Activated CD4-positive, alpha-beta memory T cell treated with anti-CD3 and anti-CD28 coated beads, Interleukin-2, amount 10 ng/mL, durations not matched to agents 7 days and 5 days (primary cell): ENCODE data around the gene EIPR1. TPM values are rescaled to one million over a fixed set of nuclear protein-coding genes. Genes with fewer than 3 reads are reported as not detected.

ENCODE experiments used
- CTCF ChIA-PET: fragments of 350-600 bp; sonication (Branson Sonifier 250); formaldehyde crosslinking; loops from one replicate; lab custom pipeline; 2021; ENCODE audit warnings: antibody characterized with exemption, inconsistent platforms; lab: Charles Lee
- POLR2A ChIA-PET: fragments of 350-600 bp; sonication (Branson Sonifier 250); formaldehyde crosslinking; loops from one replicate; lab custom pipeline; 2021; ENCODE audit warnings: antibody characterized with exemption; lab: Charles Lee
- DNase-seq: peaks from one replicate; pipeline ENCODE4 v3.0.0-alpha.2; 2020
- H3K27ac Mint-ChIP-seq: one replicate; pipeline ENCODE4 v1.8.0; 2021; ENCODE audit warnings: mild to moderate bottlenecking, mixed read lengths
- H3K27me3 Mint-ChIP-seq: one replicate; pipeline ENCODE4 v1.8.0; 2021; ENCODE audit warnings: mixed read lengths
- H3K36me3 Mint-ChIP-seq: one replicate; pipeline ENCODE4 v1.8.0; 2021; ENCODE audit warnings: low read depth, mixed read lengths
- H3K4me1 Mint-ChIP-seq: one replicate; pipeline ENCODE4 v1.8.0; 2021; ENCODE audit warnings: mixed read lengths
- H3K4me3 Mint-ChIP-seq: one replicate; pipeline ENCODE4 v1.8.0; 2021; ENCODE audit warnings: mild to moderate bottlenecking, mixed read lengths
- H3K9me3 Mint-ChIP-seq: one replicate; pipeline ENCODE4 v1.8.0; 2021; ENCODE audit warnings: mixed read lengths
- total RNA-seq, 2 experiments: library from RNA; stranded (reverse); gene quantifications; one replicate each; pipeline ENCODE4 v1.2.3, GENCODE V29; 2021

Gene EIPR1
- total RNA-seq, 2 experiments from 2014 or later, result 34.3 to 36.1 TPM

GRCh38 chr2:3266925-3267867, 110.4 kb downstream of the EIPR1 start:
- DNase-seq, result no peak
- ChIA-PET POLR2A (no interaction called here), CTCF (no interaction called here)
- no peak overlapping the region for H3K27ac Mint-ChIP-seq
- peaks cover 2% of the 10 kb centered on the region for H3K9me3 Mint-ChIP-seq
- no peaks in the 10 kb centered on the region for H3K4me1 Mint-ChIP-seq
- no peaks in the 10 kb centered on the region for H3K27me3 Mint-ChIP-seq
- H3K36me3 Mint-ChIP-seq, result peaks cover 16% of the 10 kb centered on the region
- no peak overlapping the region for H3K4me3 Mint-ChIP-seq

- no peak for DNase-seq
- ChIA-PET POLR2A (no interaction called here), CTCF (no interaction called here)
- no peaks in the 10 kb centered on the region for H3K9me3 Mint-ChIP-seq
- H3K27me3 Mint-ChIP-seq, result no peaks in the 10 kb centered on the region
- H3K36me3 Mint-ChIP-seq, result peaks cover 11% of the 10 kb centered on the region
- no peak overlapping the region for H3K27ac Mint-ChIP-seq
- no peak overlapping the region for H3K4me3 Mint-ChIP-seq
- no peaks in the 10 kb centered on the region for H3K4me1 Mint-ChIP-seq
Measured at GRCh38 chr2:3265981-3266924, 111.4 kb downstream of the EIPR1 start.

- Mint-ChIP-seq H3K27me3 (no peaks in the 10 kb centered on the region), H3K4me1 (no peaks in the 10 kb centered on the region), H3K4me3 (no peak overlapping the region), H3K27ac (no peak overlapping the region), H3K36me3 (peaks cover 9% of the 10 kb centered on the region), H3K9me3 (no peaks in the 10 kb centered on the region)
- ChIA-PET POLR2A (no interaction called here), CTCF (no interaction called here)
- no peak for DNase-seq
Measured at GRCh38 chr2:3265471-3265870, 112.1 kb downstream of the EIPR1 start.

GRCh38 chr2:3264010-3264744, 113.4 kb downstream of the EIPR1 start:
- H3K4me3 Mint-ChIP-seq, result no peak overlapping the region
- ChIA-PET CTCF (no interaction called here), POLR2A (no interaction called here)
- H3K9me3 Mint-ChIP-seq, result no peaks in the 10 kb centered on the region
- no peak for DNase-seq
- no peaks in the 10 kb centered on the region for H3K27me3 Mint-ChIP-seq
- H3K36me3 Mint-ChIP-seq, result peaks cover 9% of the 10 kb centered on the region
- no peak overlapping the region for H3K27ac Mint-ChIP-seq
- H3K4me1 Mint-ChIP-seq, result no peaks in the 10 kb centered on the region

GRCh38 chr2:3263487-3263886, 114.1 kb downstream of the EIPR1 start:
- POLR2A ChIA-PET, result no interaction called here

GRCh38 chr2:3262437-3263388, 114.9 kb downstream of the EIPR1 start:
- Mint-ChIP-seq H3K9me3 (no peaks in the 10 kb centered on the region), H3K27me3 (no peaks in the 10 kb centered on the region), H3K4me3 (no peak overlapping the region), H3K36me3 (peaks cover 10% of the 10 kb centered on the region), H3K4me1 (no peaks in the 10 kb centered on the region), H3K27ac (no peak overlapping the region)
- ChIA-PET POLR2A (no interaction called here), CTCF (no interaction called here)
- no peak for DNase-seq

More at GRCh38 chr2:3263487-3263886, 114.1 kb downstream of the EIPR1 start:
- no peak for DNase-seq
- CTCF ChIA-PET, result no interaction called here
- H3K4me1 Mint-ChIP-seq, result no peaks in the 10 kb centered on the region
- no peak overlapping the region for H3K27ac Mint-ChIP-seq
- H3K4me3 Mint-ChIP-seq, result no peak overlapping the region
- no peaks in the 10 kb centered on the region for H3K27me3 Mint-ChIP-seq
- no peaks in the 10 kb centered on the region for H3K9me3 Mint-ChIP-seq
- H3K36me3 Mint-ChIP-seq, result peaks cover 9% of the 10 kb centered on the region

GRCh38 chr2:3261511-3261910, 116.1 kb downstream of the EIPR1 start:
- Mint-ChIP-seq H3K27me3 (no peaks in the 10 kb centered on the region), H3K27ac (no peak overlapping the region), H3K9me3 (no peaks in the 10 kb centered on the region), H3K4me3 (no peak overlapping the region), H3K36me3 (peaks cover 16% of the 10 kb centered on the region), H3K4me1 (no peaks in the 10 kb centered on the region)
- ChIA-PET POLR2A (no interaction called here), CTCF (no interaction called here)
- DNase-seq, result no peak

GRCh38 chr2:3260959-3261358, 116.7 kb downstream of the EIPR1 start:
- no peak for DNase-seq
- POLR2A ChIA-PET, result no interaction called here
- peaks cover 16% of the 10 kb centered on the region for H3K36me3 Mint-ChIP-seq
- H3K9me3 Mint-ChIP-seq, result no peaks in the 10 kb centered on the region
- no peaks in the 10 kb centered on the region for H3K4me1 Mint-ChIP-seq
- CTCF ChIA-PET, result no interaction called here
- no peaks in the 10 kb centered on the region for H3K27me3 Mint-ChIP-seq
- H3K27ac Mint-ChIP-seq, result no peak overlapping the region
- no peak overlapping the region for H3K4me3 Mint-ChIP-seq

- Mint-ChIP-seq H3K36me3 (peaks cover 39% of the 10 kb centered on the region), H3K27me3 (no peaks in the 10 kb centered on the region), H3K9me3 (no peaks in the 10 kb centered on the region), H3K4me3 (no peak overlapping the region), H3K4me1 (no peaks in the 10 kb centered on the region), H3K27ac (no peak overlapping the region)
- POLR2A ChIA-PET, result no interaction called here
- DNase-seq, result no peak
- CTCF ChIA-PET, result no interaction called here
Measured at GRCh38 chr2:3257826-3258225, 119.8 kb downstream of the EIPR1 start.

- POLR2A ChIA-PET, result no interaction called here
Measured at GRCh38 chr2:3257166-3257565, 120.5 kb downstream of the EIPR1 start.

GRCh38 chr2:3256605-3257004, 121.0 kb downstream of the EIPR1 start:
- H3K4me1 Mint-ChIP-seq, result no peaks in the 10 kb centered on the region
- H3K27ac Mint-ChIP-seq, result no peak overlapping the region
- peaks cover 45% of the 10 kb centered on the region for H3K36me3 Mint-ChIP-seq
- ChIA-PET POLR2A (no interaction called here), CTCF (no interaction called here)
- no peak overlapping the region for H3K4me3 Mint-ChIP-seq
- H3K9me3 Mint-ChIP-seq, result no peaks in the 10 kb centered on the region
- no peaks in the 10 kb centered on the region for H3K27me3 Mint-ChIP-seq
- DNase-seq, result no peak

More at GRCh38 chr2:3257166-3257565, 120.5 kb downstream of the EIPR1 start:
- H3K9me3 Mint-ChIP-seq, result no peaks in the 10 kb centered on the region
- no peak overlapping the region for H3K27ac Mint-ChIP-seq
- H3K36me3 Mint-ChIP-seq, result peaks cover 41% of the 10 kb centered on the region
- H3K27me3 Mint-ChIP-seq, result no peaks in the 10 kb centered on the region
- H3K4me1 Mint-ChIP-seq, result no peaks in the 10 kb centered on the region
- CTCF ChIA-PET, result no interaction called here
- no peak overlapping the region for H3K4me3 Mint-ChIP-seq
- no peak for DNase-seq

GRCh38 chr2:3256157-3256556, 121.5 kb downstream of the EIPR1 start:
- ChIA-PET CTCF (no interaction called here), POLR2A (no interaction called here)
- DNase-seq, result no peak
- no peaks in the 10 kb centered on the region for H3K4me1 Mint-ChIP-seq
- no peak overlapping the region for H3K27ac Mint-ChIP-seq
- H3K9me3 Mint-ChIP-seq, result peaks cover 2% of the 10 kb centered on the region
- peaks cover 50% of the 10 kb centered on the region for H3K36me3 Mint-ChIP-seq
- no peaks in the 10 kb centered on the region for H3K27me3 Mint-ChIP-seq
- H3K4me3 Mint-ChIP-seq, result no peak overlapping the region
